ENCODE measurements around the gene TEX48.

GRCh38 chr9:114643896-114644295 is 38.1 kb downstream of the TEX48 start:
- TF ChIP-seq CTCF (conservative IDR thresholded peaks at IDR 0.05 in 1 of 2, IDR thresholded peaks at IDR 0.05 in 1 of 2; ENCODE audit: low read depth in 1 of 2, low read length in 2 of 2) (no peak), EZH2 (IDR thresholded peaks at IDR 0.05; ENCODE audit: low read length, missing control alignments) (no peak)

Measured in fibroblast of lung (primary cell).